Activated CD4-positive, alpha-beta T cell treated with anti-CD3 and anti-CD28 coated beads, Interleukin-2, amount 10 ng/mL, durations not matched to agents 7 days and 5 days (primary cell): ENCODE results near the gene ADAP1. TPM values are rescaled to one million over a fixed set of nuclear protein-coding genes. Genes with fewer than 3 reads are reported as not detected.

Experiments
- CTCF ChIA-PET: fragments of 350-600 bp; sonication (Branson Sonifier 250); formaldehyde crosslinking; loops from one replicate; lab custom pipeline; 2021; ENCODE audit warnings: antibody characterized with exemption; lab: Charles Lee
- POLR2A ChIA-PET: fragments of 350-600 bp; sonication (Branson Sonifier 250); formaldehyde crosslinking; loops from one replicate; lab custom pipeline; 2021; ENCODE audit warnings: antibody characterized with exemption; lab: Charles Lee
- DNase-seq: peaks from one replicate; pipeline ENCODE4 v3.0.0-alpha.2; 2020
- H3K27ac Mint-ChIP-seq: one replicate; pipeline ENCODE4 v1.8.0; 2021; ENCODE audit warnings: mild to moderate bottlenecking, moderate library complexity, mixed read lengths
- H3K27me3 Mint-ChIP-seq: one replicate; pipeline ENCODE4 v1.8.0; 2021; ENCODE audit warnings: mixed read lengths
- H3K36me3 Mint-ChIP-seq: one replicate; pipeline ENCODE4 v1.8.0; 2021; ENCODE audit warnings: low read depth, mixed read lengths
- H3K4me1 Mint-ChIP-seq: one replicate; pipeline ENCODE4 v1.8.0; 2021; ENCODE audit warnings: mixed read lengths
- H3K4me3 Mint-ChIP-seq: one replicate; pipeline ENCODE4 v1.8.0; 2021; ENCODE audit warnings: mild to moderate bottlenecking, moderate library complexity, mixed read lengths
- H3K9me3 Mint-ChIP-seq: one replicate; pipeline ENCODE4 v1.8.0; 2021; ENCODE audit warnings: mixed read lengths
- total RNA-seq, 2 experiments: library from RNA; stranded (reverse); gene quantifications; one replicate each; pipeline ENCODE4 v1.2.3, GENCODE V29; 2021

ADAP1 gene
- total RNA-seq, 2 experiments from 2014 or later = 12.4 to 13.5 TPM

- Mint-ChIP-seq H3K36me3 (no peaks in the 10 kb centered on the region), H3K27ac (no peak overlapping the region), H3K9me3 (no peaks in the 10 kb centered on the region), H3K4me1 (peaks cover 19% of the 10 kb centered on the region), H3K4me3 (no peak overlapping the region), H3K27me3 (no peaks in the 10 kb centered on the region)
- ChIA-PET CTCF (interaction anchor here (1.1 to 2.3 kb wide), 2 partner anchors 9 to 76 kb away, joined by 3 to 8 read pairs; no protein-coding TSS in a partner anchor), POLR2A (no interaction called here)
- DNase-seq = no peak
Measured at GRCh38 chr7:917255-918117, 37.0 kb downstream of the ADAP1 start.

GRCh38 chr7:916291-916941, 38.1 kb downstream of the ADAP1 start:
- Mint-ChIP-seq H3K9me3 (no peaks in the 10 kb centered on the region), H3K36me3 (no peaks in the 10 kb centered on the region), H3K4me3 (no peak overlapping the region), H3K27me3 (no peaks in the 10 kb centered on the region), H3K27ac (no peak overlapping the region), H3K4me1 (peaks cover 11% of the 10 kb centered on the region)
- no peak for DNase-seq
- ChIA-PET POLR2A (no interaction called here), CTCF (interaction anchor here (2.3 kb wide), 1 partner anchor 8 kb away, joined by 8 read pairs; no protein-coding TSS in a partner anchor)

- Mint-ChIP-seq H3K4me1 (peaks cover 3% of the 10 kb centered on the region), H3K27ac (peak overlapping the region; percentile 46), H3K36me3 (no peaks in the 10 kb centered on the region), H3K4me3 (no peak overlapping the region), H3K27me3 (no peaks in the 10 kb centered on the region), H3K9me3 (no peaks in the 10 kb centered on the region)
- ChIA-PET POLR2A (no interaction called here), CTCF (no interaction called here)
- no peak for DNase-seq
Measured at GRCh38 chr7:915291-916218, 38.9 kb downstream of the ADAP1 start.

- no peak for DNase-seq
- CTCF ChIA-PET = interaction anchor here (1.0 kb wide), 1 partner anchor 60 kb away, joined by 3 read pairs; the partner anchor contains the start of gene COX19
- Mint-ChIP-seq H3K27me3 (peaks cover 4% of the 10 kb centered on the region), H3K4me3 (no peak overlapping the region), H3K27ac (no peak overlapping the region), H3K9me3 (no peaks in the 10 kb centered on the region), H3K36me3 (no peaks in the 10 kb centered on the region), H3K4me1 (peaks cover 11% of the 10 kb centered on the region)
- POLR2A ChIA-PET = no interaction called here
Measured at GRCh38 chr7:914521-915194, 39.8 kb downstream of the ADAP1 start.

GRCh38 chr7:913736-914520, 40.6 kb downstream of the ADAP1 start:
- Mint-ChIP-seq H3K36me3 (no peaks in the 10 kb centered on the region), H3K4me3 (no peak overlapping the region), H3K27ac (no peak overlapping the region), H3K9me3 (no peaks in the 10 kb centered on the region), H3K27me3 (peaks cover 4% of the 10 kb centered on the region), H3K4me1 (peaks cover 10% of the 10 kb centered on the region)
- CTCF ChIA-PET = interaction anchor here (0.6 to 2.2 kb wide), 4 partner anchors 8 to 1911 kb away, joined by 3 to 4 read pairs (median 4); partner anchors contain the start of gene COX19
- POLR2A ChIA-PET = no interaction called here
- DNase-seq = no peak

GRCh38 chr7:911791-912480, 42.5 kb downstream of the ADAP1 start:
- DNase-seq = no peak
- peaks cover 12% of the 10 kb centered on the region for H3K4me1 Mint-ChIP-seq
- POLR2A ChIA-PET = no interaction called here
- no peak overlapping the region for H3K27ac Mint-ChIP-seq
- peaks cover 4% of the 10 kb centered on the region for H3K27me3 Mint-ChIP-seq
- H3K36me3 Mint-ChIP-seq = no peaks in the 10 kb centered on the region
- no peak overlapping the region for H3K4me3 Mint-ChIP-seq
- CTCF ChIA-PET = interaction anchor here (1.2 to 2.2 kb wide), 3 partner anchors 9 to 81 kb away, joined by 3 to 4 read pairs (median 4); no protein-coding TSS in a partner anchor
- H3K9me3 Mint-ChIP-seq = no peaks in the 10 kb centered on the region

- DNase-seq = no peak
- CTCF ChIA-PET = interaction anchor here (1.1 to 3.9 kb wide), 3 partner anchors 16 to 82 kb away, joined by 3 to 17 read pairs (median 8); no protein-coding TSS in a partner anchor
- Mint-ChIP-seq H3K4me1 (peaks cover 12% of the 10 kb centered on the region), H3K27me3 (peaks cover 4% of the 10 kb centered on the region), H3K36me3 (no peaks in the 10 kb centered on the region), H3K4me3 (no peak overlapping the region), H3K9me3 (no peaks in the 10 kb centered on the region), H3K27ac (no peak overlapping the region)
- POLR2A ChIA-PET = no interaction called here
Measured at GRCh38 chr7:910931-911431, 43.5 kb downstream of the ADAP1 start.

- H3K27ac Mint-ChIP-seq = no peak overlapping the region
- no peaks in the 10 kb centered on the region for H3K9me3 Mint-ChIP-seq
- no peak overlapping the region for H3K4me3 Mint-ChIP-seq
- peaks cover 12% of the 10 kb centered on the region for H3K4me1 Mint-ChIP-seq
- POLR2A ChIA-PET = interaction anchor here (0.7 kb wide), 1 partner anchor 580 kb away, joined by 7 read pairs; no protein-coding TSS in a partner anchor
- H3K36me3 Mint-ChIP-seq = no peaks in the 10 kb centered on the region
- CTCF ChIA-PET = interaction anchor here (1.1 to 3.9 kb wide), 4 partner anchors 12 to 83 kb away, joined by 3 to 19 read pairs (median 12); no protein-coding TSS in a partner anchor
- peaks cover 4% of the 10 kb centered on the region for H3K27me3 Mint-ChIP-seq
- no peak for DNase-seq
Measured at GRCh38 chr7:910441-910861, 44.0 kb downstream of the ADAP1 start.

- Mint-ChIP-seq H3K27me3 (peaks cover 4% of the 10 kb centered on the region), H3K36me3 (no peaks in the 10 kb centered on the region), H3K4me3 (peak overlapping the region; percentile 7), H3K4me1 (peaks cover 12% of the 10 kb centered on the region), H3K9me3 (no peaks in the 10 kb centered on the region), H3K27ac (no peak overlapping the region)
- no peak for DNase-seq
- ChIA-PET POLR2A (interaction anchor here (0.7 kb wide), 1 partner anchor 579 kb away, joined by 7 read pairs; no protein-coding TSS in a partner anchor), CTCF (interaction anchor here (1.1 to 3.9 kb wide), 5 partner anchors 8 to 84 kb away, joined by 3 to 19 read pairs (median 8); no protein-coding TSS in a partner anchor)
Measured at GRCh38 chr7:909358-910329, 44.8 kb downstream of the ADAP1 start.
